ENCODE data around the gene HID1.

GRCh38 chr17:74928786-74929185 lies 43.8 kb downstream of the HID1 start:
- no peak for TF ChIP-seq CTCF (IDR thresholded peaks at IDR 0.05)
- no peak for TF ChIP-seq POLR2A (IDR thresholded peaks at IDR 0.05)
